GM12872 (cell line): Measurements from ENCODE around the gene UNC5A.

ENCODE experiments used
- CTCF ChIP-seq: IDR thresholded peaks from 3 replicates; pipeline ENCODE4 v1.5.1; 2011; ENCODE audit warnings: low read depth, mild to moderate bottlenecking, low read length, moderate library complexity; ENCODE audit not compliant: insufficient read depth

Gene UNC5A

GRCh38 chr5:176880366-176881020 lies 70.1 kb downstream of the UNC5A start:
- TF ChIP-seq CTCF: no peak

- no peak for TF ChIP-seq CTCF
Observed at GRCh38 chr5:176881021-176881749, 70.8 kb downstream of the UNC5A start.

- TF ChIP-seq CTCF: no peak
Observed at GRCh38 chr5:176881816-176882566, 71.6 kb downstream of the UNC5A start.

- no peak for TF ChIP-seq CTCF
Observed at GRCh38 chr5:176882567-176882903, 72.2 kb downstream of the UNC5A start.

GRCh38 chr5:176883700-176884570 lies 73.6 kb downstream of the UNC5A start:
- TF ChIP-seq CTCF: no peak

GRCh38 chr5:176884571-176884890 lies 74.2 kb downstream of the UNC5A start:
- no peak for TF ChIP-seq CTCF
